WERI-Rb-1 (cell line): Measurements from ENCODE around the gene NELL2.
A peak's percentile ranks its signal among the peaks of the same experiment; 100 is the strongest.

ENCODE experiments used
- DNase-seq: peaks from one replicate; pipeline ENCODE4 v3.0.0-alpha.2; 2020
- H3K27ac ChIP-seq: fragments of 250-450 bp; sonication (Bioruptor Pico); 2 replicates; pipeline ENCODE4 v1.5.1; 2020; ENCODE audit warnings: mild to moderate bottlenecking, moderate library complexity
- H3K27me3 ChIP-seq: fragments of 250-450 bp; sonication (Bioruptor Pico); 2 replicates; pipeline ENCODE4 v1.5.1; 2021; ENCODE audit warnings: mild to moderate bottlenecking, low read depth, moderate library complexity; ENCODE audit not compliant: insufficient read depth, severe bottlenecking
- H3K36me3 ChIP-seq: fragments of 250-450 bp; sonication (Bioruptor Pico); 2 replicates; pipeline ENCODE4 v1.5.1; 2020; ENCODE audit warnings: mild to moderate bottlenecking, moderate library complexity
- H3K4me3 ChIP-seq: 2 replicates; pipeline ENCODE4 v1.5.1; 2011; ENCODE audit warnings: low read depth, mild to moderate bottlenecking, control low read depth, low read length
- H3K9me3 ChIP-seq: fragments of 250-450 bp; sonication (Bioruptor Pico); 2 replicates; pipeline ENCODE4 v1.5.1; 2021; ENCODE audit warnings: mild to moderate bottlenecking, moderate library complexity; ENCODE audit not compliant: severe bottlenecking
- CTCF ChIP-seq: IDR thresholded peaks from 2 replicates; pipeline ENCODE4 v1.5.1; 2011; ENCODE audit warnings: low read depth, mild to moderate bottlenecking, control low read depth, inconsistent platforms, low read length

NELL2 gene

GRCh38 chr12:44774815-44775411 lies 101.2 kb downstream of the NELL2 start:
- Histone ChIP-seq H3K27me3 (no peaks in the 10 kb centered on the region), H3K27ac (no peak overlapping the region), H3K9me3 (no peaks in the 10 kb centered on the region), H3K4me3 (no peak overlapping the region), H3K36me3 (peaks cover 26% of the 10 kb centered on the region; the same call in 1 of the 2 replicates)
- peak; percentile 41 for DNase-seq
- TF ChIP-seq CTCF = peak; percentile 64

- Histone ChIP-seq H3K27ac (peak overlapping the region; percentile 67), H3K36me3 (peaks cover 19% of the 10 kb centered on the region; the same call in 1 of the 2 replicates), H3K27me3 (no peaks in the 10 kb centered on the region), H3K4me3 (peak overlapping the region; percentile 22), H3K9me3 (no peaks in the 10 kb centered on the region)
- TF ChIP-seq CTCF = no peak
- DNase-seq = no peak
Measured at GRCh38 chr12:44771485-44772021, 104.6 kb downstream of the NELL2 start.

GRCh38 chr12:44765796-44766195 lies 110.3 kb downstream of the NELL2 start:
- TF ChIP-seq CTCF = no peak
- Histone ChIP-seq H3K9me3 (no peaks in the 10 kb centered on the region), H3K4me3 (no peak overlapping the region), H3K36me3 (no peaks in the 10 kb centered on the region), H3K27ac (no peak overlapping the region), H3K27me3 (no peaks in the 10 kb centered on the region)
- no peak for DNase-seq

GRCh38 chr12:44763021-44763420 lies 113.1 kb downstream of the NELL2 start:
- TF ChIP-seq CTCF = no peak
- no peak for DNase-seq
- Histone ChIP-seq H3K27ac (no peak overlapping the region), H3K36me3 (no peaks in the 10 kb centered on the region), H3K9me3 (no peaks in the 10 kb centered on the region), H3K4me3 (no peak overlapping the region), H3K27me3 (no peaks in the 10 kb centered on the region)

GRCh38 chr12:44759289-44759688 lies 116.8 kb downstream of the NELL2 start:
- Histone ChIP-seq H3K9me3 (no peaks in the 10 kb centered on the region), H3K27ac (no peak overlapping the region), H3K36me3 (no peaks in the 10 kb centered on the region), H3K27me3 (no peaks in the 10 kb centered on the region), H3K4me3 (no peak overlapping the region)
- no peak for TF ChIP-seq CTCF
- DNase-seq = no peak

- TF ChIP-seq CTCF = no peak
- no peak for DNase-seq
- no peak overlapping the region for H3K27ac ChIP-seq
Measured at GRCh38 chr12:44750468-44750867, 125.6 kb downstream of the NELL2 start.

More at GRCh38 chr12:44750468-44750867, 125.6 kb downstream of the NELL2 start:
- Histone ChIP-seq H3K4me3 (no peak overlapping the region), H3K36me3 (no peaks in the 10 kb centered on the region), H3K27me3 (no peaks in the 10 kb centered on the region), H3K9me3 (no peaks in the 10 kb centered on the region)
